Fibroblast of the aortic adventitia (primary cell): Measurements from ENCODE around the gene FAM89B. TPM values are rescaled to one million over a fixed set of nuclear protein-coding genes. Genes with fewer than 3 reads are reported as not detected.

Source experiments
- DNase-seq: peaks from one replicate; pipeline ENCODE4 v3.0.0-alpha.2; 2010; ENCODE audit warnings: low read depth
- H3K4me3 ChIP-seq: 2 replicates; pipeline ENCODE4 v1.5.1; 2011; ENCODE audit warnings: low read depth, mild to moderate bottlenecking, control low read depth, low read length, moderate library complexity
- total RNA-seq: library from RNA; depleted of rRNA; stranded (reverse); fragments of >200 nt; gene quantifications from 2 replicates; pipeline ENCODE4 v1.2.3, GENCODE V29; 2012; ENCODE audit warnings: low replicate concordance
- TF ChIP-seq, protein P1 (sequence below): IDR thresholded peaks from 2 replicates; pipeline ENCODE4 v1.5.1; 2011; ENCODE audit warnings: mild to moderate bottlenecking, low read length, control low read depth, inconsistent platforms; ENCODE audit not compliant: insufficient read depth

The FAM89B gene
- total RNA-seq, 1 donor, result 21.6 TPM

DNA sequence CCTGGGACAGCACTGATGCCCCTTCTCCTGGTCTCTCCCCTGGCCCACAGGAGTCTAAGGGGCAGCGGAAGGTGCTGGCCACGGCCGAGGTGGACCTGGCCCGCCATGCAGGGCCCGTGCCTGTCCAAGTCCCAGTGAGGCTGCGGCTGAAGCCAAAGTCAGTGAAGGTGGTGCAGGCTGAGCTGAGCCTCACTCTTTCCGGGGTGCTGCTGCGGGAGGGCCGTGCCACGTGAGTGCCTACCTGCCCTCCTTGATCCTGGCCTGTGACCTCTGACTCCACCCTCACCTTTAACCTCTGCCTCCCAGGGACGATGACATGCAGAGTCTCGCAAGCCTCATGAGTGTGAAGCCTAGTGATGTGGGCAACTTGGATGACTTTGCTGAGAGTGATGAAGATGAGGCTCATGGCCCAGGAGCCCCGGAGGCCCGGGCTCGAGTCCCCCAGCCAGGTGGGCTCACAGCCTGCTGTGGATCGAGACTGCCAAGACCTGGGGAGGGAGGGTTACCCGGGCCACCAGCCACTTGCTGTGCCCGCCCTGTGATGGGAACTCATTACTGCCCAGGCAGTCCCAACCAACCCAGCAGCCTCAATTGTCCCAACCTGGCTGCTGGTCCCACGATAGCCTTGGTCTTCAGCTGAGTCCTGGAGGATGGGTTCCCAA is 7.8 kb downstream of the FAM89B start:
- H3K4me3 ChIP-seq, result no peak overlapping the region
- TF ChIP-seq, protein P1, sequence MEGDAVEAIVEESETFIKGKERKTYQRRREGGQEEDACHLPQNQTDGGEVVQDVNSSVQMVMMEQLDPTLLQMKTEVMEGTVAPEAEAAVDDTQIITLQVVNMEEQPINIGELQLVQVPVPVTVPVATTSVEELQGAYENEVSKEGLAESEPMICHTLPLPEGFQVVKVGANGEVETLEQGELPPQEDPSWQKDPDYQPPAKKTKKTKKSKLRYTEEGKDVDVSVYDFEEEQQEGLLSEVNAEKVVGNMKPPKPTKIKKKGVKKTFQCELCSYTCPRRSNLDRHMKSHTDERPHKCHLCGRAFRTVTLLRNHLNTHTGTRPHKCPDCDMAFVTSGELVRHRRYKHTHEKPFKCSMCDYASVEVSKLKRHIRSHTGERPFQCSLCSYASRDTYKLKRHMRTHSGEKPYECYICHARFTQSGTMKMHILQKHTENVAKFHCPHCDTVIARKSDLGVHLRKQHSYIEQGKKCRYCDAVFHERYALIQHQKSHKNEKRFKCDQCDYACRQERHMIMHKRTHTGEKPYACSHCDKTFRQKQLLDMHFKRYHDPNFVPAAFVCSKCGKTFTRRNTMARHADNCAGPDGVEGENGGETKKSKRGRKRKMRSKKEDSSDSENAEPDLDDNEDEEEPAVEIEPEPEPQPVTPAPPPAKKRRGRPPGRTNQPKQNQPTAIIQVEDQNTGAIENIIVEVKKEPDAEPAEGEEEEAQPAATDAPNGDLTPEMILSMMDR, result no peak
- no peak for DNase-seq

DNA sequence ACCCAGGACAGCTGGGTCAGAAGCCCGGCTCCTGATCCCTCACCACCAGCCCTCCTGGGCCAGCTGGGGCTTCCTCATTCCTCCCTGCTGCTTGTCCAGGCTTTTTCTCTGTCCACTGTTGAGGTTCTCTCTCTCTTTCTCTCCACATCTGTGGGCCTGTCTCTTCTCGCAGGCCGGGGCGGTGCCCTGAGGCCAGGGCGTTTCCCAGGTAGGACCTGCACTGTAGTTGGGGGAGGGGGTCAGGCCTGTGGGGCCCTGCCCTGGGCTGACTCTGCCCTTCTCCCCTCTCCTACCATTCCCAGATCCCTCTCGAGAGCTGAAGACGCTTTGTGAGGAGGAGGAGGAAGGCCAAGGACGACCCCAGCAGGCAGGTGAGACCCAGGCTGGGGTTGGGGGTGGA is 8.4 kb downstream of the FAM89B start:
- TF ChIP-seq, protein P1, result no peak
- no peak overlapping the region for H3K4me3 ChIP-seq
- DNase-seq, result no peak

DNA sequence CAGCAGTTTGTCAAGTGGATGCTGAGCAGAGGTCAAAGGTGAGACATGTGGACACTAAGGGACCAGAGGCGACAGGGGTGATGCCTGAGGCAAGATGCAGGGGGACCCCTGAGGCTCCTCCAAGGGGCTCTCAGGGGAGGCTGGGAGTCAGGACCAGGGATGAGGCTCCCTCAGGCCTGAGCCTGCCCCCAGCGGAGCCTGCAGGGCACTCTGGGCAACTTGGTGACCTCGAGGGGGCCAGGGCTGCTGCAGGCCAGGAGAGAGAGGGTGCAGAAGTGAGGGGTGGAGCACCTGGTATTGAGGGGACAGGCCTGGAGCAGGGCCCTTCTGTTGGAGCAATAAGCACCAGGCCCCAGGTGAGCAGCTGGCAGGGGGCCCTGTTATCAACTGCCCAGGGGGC is 9.6 kb downstream of the FAM89B start:
- TF ChIP-seq, protein P1, result no peak
- no peak overlapping the region for H3K4me3 ChIP-seq
- DNase-seq, result no peak

DNA sequence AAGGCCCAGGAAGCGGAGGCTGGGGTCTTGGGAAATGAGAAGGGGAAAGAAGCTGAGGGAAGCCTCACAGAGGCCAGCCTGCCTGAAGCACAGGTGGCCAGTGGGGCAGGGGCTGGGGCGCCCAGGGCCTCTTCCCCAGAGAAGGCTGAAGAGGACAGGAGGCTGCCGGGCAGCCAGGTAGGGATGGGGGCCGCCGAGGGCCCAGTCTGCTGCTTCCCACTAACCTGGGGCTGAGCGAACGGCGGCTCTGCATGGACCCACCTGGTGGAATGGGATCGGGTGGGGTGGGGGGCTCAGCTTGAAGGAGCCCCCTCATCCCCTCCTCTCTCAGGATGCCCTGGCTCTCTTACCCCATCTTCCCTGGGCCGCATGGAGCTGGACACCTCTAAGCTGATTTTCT is 11.3 kb downstream of the FAM89B start:
- DNase-seq, result no peak
- no peak overlapping the region for H3K4me3 ChIP-seq
- TF ChIP-seq, protein P1, result no peak

DNA sequence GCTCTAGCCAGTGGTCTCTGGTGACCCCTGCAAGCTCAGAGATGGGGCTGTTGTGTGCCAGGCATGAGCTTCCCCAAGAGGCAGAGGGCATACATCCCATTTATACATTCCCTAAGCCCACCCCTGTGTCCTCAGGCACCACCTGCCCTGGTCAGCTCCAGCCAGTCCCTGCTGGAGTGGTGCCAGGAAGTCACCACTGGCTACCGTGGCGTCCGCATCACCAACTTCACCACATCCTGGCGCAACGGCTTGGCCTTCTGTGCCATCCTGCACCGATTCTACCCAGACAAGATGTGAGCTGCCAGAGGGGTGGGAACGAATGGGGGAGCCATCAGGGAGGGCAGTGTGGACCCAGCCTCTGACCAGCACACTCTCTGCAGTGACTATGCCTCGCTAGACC is 11.8 kb downstream of the FAM89B start:
- H3K4me3 ChIP-seq, result no peak overlapping the region
- DNase-seq, result no peak
- TF ChIP-seq, protein P1, result no peak

DNA sequence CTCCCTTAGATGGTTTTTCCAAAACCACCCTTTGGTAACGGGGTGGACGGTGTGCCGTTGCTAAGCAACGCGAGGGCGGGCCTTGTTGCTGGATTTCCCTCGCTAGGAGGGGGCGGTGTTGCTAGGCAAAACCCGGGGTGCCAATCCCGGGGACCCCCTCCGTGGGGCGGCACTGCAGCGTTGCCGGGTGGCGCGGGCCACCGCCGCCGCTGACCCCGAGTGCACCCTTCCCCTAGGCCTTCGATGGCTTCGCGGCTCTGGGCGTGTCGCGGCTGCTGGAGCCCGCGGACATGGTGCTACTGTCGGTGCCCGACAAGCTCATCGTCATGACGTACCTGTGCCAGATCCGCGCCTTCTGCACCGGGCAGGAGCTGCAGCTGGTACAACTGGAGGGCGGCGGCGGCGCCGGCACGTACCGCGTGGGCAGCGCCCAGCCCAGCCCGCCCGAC is 12.4 kb downstream of the FAM89B start:
- TF ChIP-seq, protein P1, result no peak
- DNase-seq, result no peak
- H3K4me3 ChIP-seq, result no peak overlapping the region
